SK-N-MC (cell line): ENCODE data around the gene PEX5.

Source experiments
- EZH2 ChIP-seq: fragments of 200-600 bp; sonication (generic); IDR thresholded peaks from one replicate; pipeline ENCODE4 v1.6.1; 2017; ENCODE audit warnings: antibody characterized with exemption
- FOXP2 ChIP-seq: optimal IDR thresholded peaks from 2 replicates; pipeline ENCODE3; 2011; ENCODE audit warnings: mild to moderate bottlenecking, moderate library complexity; ENCODE audit not compliant: insufficient read depth; ENCODE audit errors: extremely low read length, control extremely low read depth
- POLR2AphosphoS5 ChIP-seq: IDR thresholded peaks from 2 replicates; pipeline ENCODE4 v1.6.1; 2012; ENCODE audit warnings: mild to moderate bottlenecking, low read depth, low read length, borderline replicate concordance

- TF ChIP-seq EZH2 (no peak), POLR2AphosphoS5 (no peak), FOXP2 (no peak)
Measured at GRCh38 chr12:7188562-7189397, 706 bp upstream of the PEX5 start.
